ENCODE results near the gene PTPRM. TPM values are rescaled to one million over a fixed set of nuclear protein-coding genes. Genes with fewer than 3 reads are reported as not detected.

The PTPRM gene
- polyA plus RNA-seq, 1 experiment: 81.1 TPM

DNA sequence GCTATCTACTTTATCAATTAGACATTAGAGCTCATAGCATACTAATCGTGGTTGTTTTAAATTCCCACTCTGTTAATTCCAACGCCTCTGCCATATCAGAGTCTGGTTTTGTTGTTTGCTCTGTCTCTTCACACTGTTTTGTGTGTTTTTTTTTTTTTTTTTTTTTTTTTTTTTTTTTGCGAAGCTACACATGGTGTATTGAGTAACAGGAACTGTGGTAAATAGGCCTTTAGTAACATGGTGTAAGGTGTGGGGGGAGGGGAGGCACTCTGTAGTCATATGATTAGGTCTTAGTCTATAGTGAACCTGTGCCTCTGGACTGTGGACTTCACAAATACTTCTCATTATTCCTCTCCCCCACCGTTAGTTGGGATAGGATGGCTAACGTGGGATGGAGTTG is 671.4 kb downstream of the PTPRM start:
- POLR2A ChIA-PET: no interaction called here
- CTCF ChIA-PET: interaction anchor here (0.6 kb wide), 1 partner anchor 448 kb away, joined by 4 read pairs; no protein-coding TSS in a partner anchor
- H3K4me3 ChIP-seq (ENCODE audit: low read depth, low read length): no peak overlapping the region

DNA sequence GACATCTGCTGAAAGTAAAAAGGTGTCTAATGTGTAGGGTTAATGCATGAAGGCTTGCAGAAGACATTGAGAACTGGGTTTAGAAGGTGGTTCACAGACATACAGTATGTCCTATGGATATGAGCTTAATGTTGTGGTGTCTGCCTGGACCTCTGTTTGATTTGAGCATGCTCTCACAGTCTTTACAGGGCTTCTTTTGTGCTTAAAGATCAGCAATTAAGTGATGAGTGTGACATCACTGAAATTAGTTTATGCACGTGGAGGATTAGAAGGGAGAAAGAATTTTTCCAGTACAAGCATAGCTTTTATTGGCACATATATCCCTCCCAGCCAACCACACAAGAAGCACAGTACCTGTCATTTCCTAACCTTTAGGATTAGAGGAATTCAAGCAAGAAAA is 674.6 kb downstream of the PTPRM start:
- no peak for DNase-seq (ENCODE audit: low read depth, low spot score)
- no peaks in the 10 kb centered on the region for H3K9me3 ChIP-seq (ENCODE audit: control insufficient read depth, insufficient read depth, low read length)
- H3K27ac ChIP-seq (ENCODE audit: low read depth, low read length): no peak overlapping the region
- no peak overlapping the region for H3K4me3 ChIP-seq (ENCODE audit: low read depth, low read length)
- ChIA-PET CTCF (interaction anchor here (0.9 kb wide), 1 partner anchor 452 kb away, joined by 4 read pairs; no protein-coding TSS in a partner anchor), POLR2A (interaction anchor here (0.8 kb wide), 1 partner anchor 13 kb away, joined by 3 read pairs; no protein-coding TSS in a partner anchor)
- TF ChIP-seq, protein P1, sequence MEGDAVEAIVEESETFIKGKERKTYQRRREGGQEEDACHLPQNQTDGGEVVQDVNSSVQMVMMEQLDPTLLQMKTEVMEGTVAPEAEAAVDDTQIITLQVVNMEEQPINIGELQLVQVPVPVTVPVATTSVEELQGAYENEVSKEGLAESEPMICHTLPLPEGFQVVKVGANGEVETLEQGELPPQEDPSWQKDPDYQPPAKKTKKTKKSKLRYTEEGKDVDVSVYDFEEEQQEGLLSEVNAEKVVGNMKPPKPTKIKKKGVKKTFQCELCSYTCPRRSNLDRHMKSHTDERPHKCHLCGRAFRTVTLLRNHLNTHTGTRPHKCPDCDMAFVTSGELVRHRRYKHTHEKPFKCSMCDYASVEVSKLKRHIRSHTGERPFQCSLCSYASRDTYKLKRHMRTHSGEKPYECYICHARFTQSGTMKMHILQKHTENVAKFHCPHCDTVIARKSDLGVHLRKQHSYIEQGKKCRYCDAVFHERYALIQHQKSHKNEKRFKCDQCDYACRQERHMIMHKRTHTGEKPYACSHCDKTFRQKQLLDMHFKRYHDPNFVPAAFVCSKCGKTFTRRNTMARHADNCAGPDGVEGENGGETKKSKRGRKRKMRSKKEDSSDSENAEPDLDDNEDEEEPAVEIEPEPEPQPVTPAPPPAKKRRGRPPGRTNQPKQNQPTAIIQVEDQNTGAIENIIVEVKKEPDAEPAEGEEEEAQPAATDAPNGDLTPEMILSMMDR (IDR thresholded peaks at IDR 0.05; ENCODE audit: low read depth, low read length): no peak
- H3K27me3 ChIP-seq (ENCODE audit: control insufficient read depth, insufficient read depth, low read length): peaks cover 2% of the 10 kb centered on the region

More for the DNA sequence above, 671.4 kb downstream of the PTPRM start:
- no peak for DNase-seq (ENCODE audit: low read depth, low spot score)
- H3K27me3 ChIP-seq (ENCODE audit: control insufficient read depth, insufficient read depth, low read length): peaks cover 2% of the 10 kb centered on the region
- TF ChIP-seq, protein P1 (IDR thresholded peaks at IDR 0.05; ENCODE audit: low read depth, low read length): no peak
- H3K27ac ChIP-seq (ENCODE audit: low read depth, low read length): no peak overlapping the region
- H3K9me3 ChIP-seq (ENCODE audit: control insufficient read depth, insufficient read depth, low read length): no peaks in the 10 kb centered on the region

DNA sequence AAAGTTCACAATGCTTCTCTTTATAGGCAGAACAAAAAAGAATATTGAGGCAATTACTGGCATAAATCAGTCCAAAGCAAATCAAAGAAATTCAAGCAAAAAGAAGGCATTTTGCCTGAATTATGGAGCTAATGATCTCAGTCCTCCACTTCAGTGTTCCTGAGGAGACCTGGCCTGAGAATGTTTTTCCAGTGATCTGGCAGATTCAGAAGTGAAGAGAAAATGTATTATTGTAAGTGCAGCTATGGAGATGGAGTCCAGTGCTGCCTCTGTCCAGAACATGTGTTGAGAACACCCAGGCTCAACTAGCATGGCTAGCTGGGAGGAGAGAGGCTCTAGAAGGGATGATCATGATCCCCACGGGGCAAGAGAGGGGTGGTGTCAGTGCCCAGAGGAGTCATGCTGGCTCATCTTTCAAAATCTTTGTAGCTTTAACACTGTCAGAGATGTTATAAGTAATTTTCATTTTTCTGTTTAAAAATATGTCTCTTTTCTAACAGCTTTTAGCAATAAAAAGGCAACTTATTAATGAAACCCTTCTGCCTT is 675.1 kb downstream of the PTPRM start:
- peaks cover 2% of the 10 kb centered on the region for H3K27me3 ChIP-seq (ENCODE audit: control insufficient read depth, insufficient read depth, low read length)
- no peak for DNase-seq (ENCODE audit: low read depth, low spot score)
- TF ChIP-seq, protein P1 (IDR thresholded peaks at IDR 0.05; ENCODE audit: low read depth, low read length): no peak
- POLR2A ChIA-PET: interaction anchor here (0.8 kb wide), 1 partner anchor 12 kb away, joined by 3 read pairs; no protein-coding TSS in a partner anchor
- H3K9me3 ChIP-seq (ENCODE audit: control insufficient read depth, insufficient read depth, low read length): no peaks in the 10 kb centered on the region
- no peak overlapping the region for H3K4me3 ChIP-seq (ENCODE audit: low read depth, low read length)
- no peak overlapping the region for H3K27ac ChIP-seq (ENCODE audit: low read depth, low read length)
- CTCF ChIA-PET: interaction anchor here (0.9 kb wide), 1 partner anchor 452 kb away, joined by 4 read pairs; no protein-coding TSS in a partner anchor

DNA sequence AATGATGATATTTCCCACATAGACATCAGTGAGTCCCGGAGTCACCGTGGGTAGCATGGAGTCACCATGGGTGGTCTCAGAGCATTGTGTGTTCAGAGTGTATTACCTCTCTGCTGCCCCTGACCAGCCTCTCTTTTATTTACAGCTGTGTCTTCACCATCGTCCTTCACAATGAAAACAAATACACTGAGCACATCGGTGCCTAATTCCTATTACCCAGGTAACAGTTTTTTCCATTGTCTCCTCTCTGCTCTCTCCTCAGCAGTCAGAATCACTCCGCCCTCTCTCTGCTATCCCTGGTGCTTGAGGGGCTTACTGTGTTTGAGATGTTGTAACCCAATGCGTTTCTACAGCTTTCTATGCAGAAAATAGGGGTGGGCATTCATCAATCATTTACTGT is 680.6 kb downstream of the PTPRM start:
- POLR2A ChIA-PET: no interaction called here
- TF ChIP-seq, protein P1 (IDR thresholded peaks at IDR 0.05; ENCODE audit: low read depth, low read length): no peak
- H3K4me3 ChIP-seq (ENCODE audit: low read depth, low read length): no peak overlapping the region
- H3K9me3 ChIP-seq (ENCODE audit: control insufficient read depth, insufficient read depth, low read length): no peaks in the 10 kb centered on the region
- H3K27me3 ChIP-seq (ENCODE audit: control insufficient read depth, insufficient read depth, low read length): no peaks in the 10 kb centered on the region
- H3K27ac ChIP-seq (ENCODE audit: low read depth, low read length): no peak overlapping the region
- CTCF ChIA-PET: no interaction called here
- no peak for DNase-seq (ENCODE audit: low read depth, low spot score)

DNA sequence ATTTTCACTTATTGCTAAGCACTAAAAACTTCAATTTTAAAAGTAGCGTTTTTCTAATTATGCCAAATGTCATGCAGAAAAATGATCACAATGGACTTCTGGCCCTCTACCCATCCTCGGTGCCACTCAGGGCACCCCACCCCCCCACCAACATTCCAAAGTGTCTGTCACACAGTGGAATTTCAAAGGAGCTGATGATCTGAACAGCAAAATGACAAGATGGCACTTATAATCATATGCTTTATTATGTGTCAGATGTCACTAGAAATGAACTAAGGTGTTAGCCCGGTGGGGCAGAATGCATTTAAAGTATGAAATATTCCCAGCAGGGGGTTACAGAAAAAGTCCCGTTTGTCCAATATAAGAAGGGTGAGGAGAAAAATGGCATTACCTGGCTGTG is 681.5 kb downstream of the PTPRM start:
- H3K4me3 ChIP-seq (ENCODE audit: low read depth, low read length): no peak overlapping the region
- DNase-seq (ENCODE audit: low read depth, low spot score): no peak
- no peak overlapping the region for H3K27ac ChIP-seq (ENCODE audit: low read depth, low read length)
- CTCF ChIA-PET: no interaction called here
- H3K27me3 ChIP-seq (ENCODE audit: control insufficient read depth, insufficient read depth, low read length): no peaks in the 10 kb centered on the region
- POLR2A ChIA-PET: no interaction called here
- TF ChIP-seq, protein P1 (IDR thresholded peaks at IDR 0.05; ENCODE audit: low read depth, low read length): no peak
- H3K9me3 ChIP-seq (ENCODE audit: control insufficient read depth, insufficient read depth, low read length): no peaks in the 10 kb centered on the region
